Neuron (in vitro differentiated cells): ENCODE measurements around the gene SCGB2B2.
A peak's percentile ranks its signal among the peaks of the same experiment; 100 is the strongest.

Experiments used
- H2AFZ ChIP-seq: one replicate; pipeline ENCODE4 v1.6.1; 2013; ENCODE audit warnings: low read depth, mild to moderate bottlenecking, inconsistent platforms, low read length, moderate library complexity
- H3K27me3 ChIP-seq: one replicate; pipeline ENCODE4 v1.6.1; 2013; ENCODE audit warnings: low read length; ENCODE audit not compliant: insufficient read depth
- H3K36me3 ChIP-seq: one replicate; pipeline ENCODE4 v1.6.1; 2013; ENCODE audit warnings: low read length; ENCODE audit not compliant: insufficient read depth
- H3K4me1 ChIP-seq: one replicate; pipeline ENCODE4 v1.6.1; 2013; ENCODE audit warnings: low read length; ENCODE audit not compliant: insufficient read depth
- H3K4me3 ChIP-seq: 2 replicates; pipeline ENCODE4 v1.5.1; 2013; ENCODE audit warnings: mild to moderate bottlenecking, low read length, moderate library complexity
- H3K9me3 ChIP-seq: one replicate; pipeline ENCODE4 v1.6.1; 2013; ENCODE audit warnings: low read length

SCGB2B2 gene, protein sequence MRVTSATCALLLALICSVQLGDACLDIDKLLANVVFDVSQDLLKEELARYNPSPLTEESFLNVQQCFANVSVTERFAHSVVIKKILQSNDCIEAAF

GRCh38 chr19:34676697-34677385 is at the start of gene SCGB2B2:
TSS of gene SCGB2B2 (minus strand) at chr19:34677159. CDS start at chr19:34594563, 82,596 bp downstream.
- H2AFZ ChIP-seq = peak within 1 kb of the TSS; percentile 71

DNA sequence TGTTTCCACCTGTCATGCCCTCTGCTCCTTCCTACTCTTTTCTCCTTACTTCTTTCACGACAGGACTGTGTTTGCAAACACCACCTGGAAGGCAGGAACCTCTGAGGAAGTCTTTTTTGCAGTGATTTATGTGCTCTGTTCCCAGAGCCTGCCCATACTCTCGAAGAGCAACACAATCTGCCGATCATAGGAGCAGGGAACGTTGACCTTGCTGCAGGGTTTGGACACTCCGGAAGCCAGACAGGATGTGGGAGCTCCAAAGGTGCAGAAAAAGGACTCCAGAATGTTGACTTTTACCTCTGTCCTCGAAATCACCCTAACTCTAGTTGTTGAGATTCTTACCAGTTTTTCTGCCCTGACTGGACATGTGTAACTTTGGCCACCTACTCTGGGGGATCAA is 48.4 kb upstream of the SCGB2B2 start:
- H2AFZ ChIP-seq = no peak overlapping the region
- H3K36me3 ChIP-seq = no peaks in the 10 kb centered on the region
- no peaks in the 10 kb centered on the region for H3K4me1 ChIP-seq
- no peak overlapping the region for H3K4me3 ChIP-seq
- H3K9me3 ChIP-seq = peaks cover 2% of the 10 kb centered on the region
- H3K27me3 ChIP-seq = peaks cover 4% of the 10 kb centered on the region

More at GRCh38 chr19:34676697-34677385, at the start of gene SCGB2B2:
- Histone ChIP-seq H3K27me3 (no peaks in the 10 kb centered on the region), H3K9me3 (peaks cover 23% of the 10 kb centered on the region), H3K4me1 (peaks cover 13% of the 10 kb centered on the region), H3K36me3 (peaks cover 26% of the 10 kb centered on the region), H3K4me3 (peak within 1 kb of the TSS; percentile 70)

DNA sequence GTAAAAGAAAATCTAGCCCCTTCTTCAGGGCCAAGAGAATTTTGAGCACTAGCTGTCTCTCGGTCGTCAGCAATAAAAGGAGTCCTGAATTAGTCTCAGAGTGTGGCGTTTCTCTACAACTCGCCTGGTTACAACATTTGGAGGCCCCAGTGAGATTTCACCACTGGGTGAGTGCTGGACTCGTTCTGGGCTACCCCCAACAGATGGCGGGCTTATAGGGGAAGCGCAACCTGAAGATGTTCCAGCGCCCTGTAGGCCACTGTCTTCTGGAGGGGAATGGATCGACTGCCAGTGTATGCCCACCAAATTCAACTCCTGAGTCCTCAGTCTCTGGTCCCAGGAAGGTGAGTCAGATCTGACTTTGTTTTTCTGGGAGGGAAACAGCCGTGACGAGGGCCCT is 45.4 kb upstream of the SCGB2B2 start:
- Histone ChIP-seq H3K9me3 (no peaks in the 10 kb centered on the region), H3K27me3 (peaks cover 4% of the 10 kb centered on the region), H3K4me3 (no peak overlapping the region), H2AFZ (no peak overlapping the region), H3K36me3 (no peaks in the 10 kb centered on the region), H3K4me1 (no peaks in the 10 kb centered on the region)

- H2AFZ ChIP-seq = no peak overlapping the region
- H3K36me3 ChIP-seq = no peaks in the 10 kb centered on the region
- peaks cover 4% of the 10 kb centered on the region for H3K9me3 ChIP-seq
- H3K27me3 ChIP-seq = no peaks in the 10 kb centered on the region
- H3K4me1 ChIP-seq = no peaks in the 10 kb centered on the region
- H3K4me3 ChIP-seq = no peak overlapping the region
Measured at GRCh38 chr19:34715357-34715756, 38.4 kb upstream of the SCGB2B2 start.

DNA sequence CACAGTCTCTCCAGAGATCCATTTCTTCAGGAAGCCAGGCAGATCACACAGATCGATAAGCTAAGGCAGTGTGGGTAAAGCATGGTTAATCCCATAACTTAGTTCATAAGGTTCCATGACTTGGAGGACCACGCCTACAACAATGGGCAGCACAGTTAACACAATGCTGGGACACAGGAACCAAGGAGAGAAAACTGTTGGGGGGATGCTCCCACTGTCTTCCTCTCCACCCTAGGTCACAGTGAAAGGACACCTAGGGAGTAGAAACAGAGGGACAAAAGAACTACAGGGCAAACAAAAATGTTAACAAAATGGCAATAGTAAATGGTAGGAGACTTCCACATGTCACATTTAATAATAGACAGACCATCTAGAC is 36.3 kb upstream of the SCGB2B2 start:
- H3K27me3 ChIP-seq = no peaks in the 10 kb centered on the region
- no peak overlapping the region for H3K4me3 ChIP-seq
- H3K36me3 ChIP-seq = no peaks in the 10 kb centered on the region
- H2AFZ ChIP-seq = no peak overlapping the region
- H3K9me3 ChIP-seq = peaks cover 4% of the 10 kb centered on the region
- no peaks in the 10 kb centered on the region for H3K4me1 ChIP-seq

DNA sequence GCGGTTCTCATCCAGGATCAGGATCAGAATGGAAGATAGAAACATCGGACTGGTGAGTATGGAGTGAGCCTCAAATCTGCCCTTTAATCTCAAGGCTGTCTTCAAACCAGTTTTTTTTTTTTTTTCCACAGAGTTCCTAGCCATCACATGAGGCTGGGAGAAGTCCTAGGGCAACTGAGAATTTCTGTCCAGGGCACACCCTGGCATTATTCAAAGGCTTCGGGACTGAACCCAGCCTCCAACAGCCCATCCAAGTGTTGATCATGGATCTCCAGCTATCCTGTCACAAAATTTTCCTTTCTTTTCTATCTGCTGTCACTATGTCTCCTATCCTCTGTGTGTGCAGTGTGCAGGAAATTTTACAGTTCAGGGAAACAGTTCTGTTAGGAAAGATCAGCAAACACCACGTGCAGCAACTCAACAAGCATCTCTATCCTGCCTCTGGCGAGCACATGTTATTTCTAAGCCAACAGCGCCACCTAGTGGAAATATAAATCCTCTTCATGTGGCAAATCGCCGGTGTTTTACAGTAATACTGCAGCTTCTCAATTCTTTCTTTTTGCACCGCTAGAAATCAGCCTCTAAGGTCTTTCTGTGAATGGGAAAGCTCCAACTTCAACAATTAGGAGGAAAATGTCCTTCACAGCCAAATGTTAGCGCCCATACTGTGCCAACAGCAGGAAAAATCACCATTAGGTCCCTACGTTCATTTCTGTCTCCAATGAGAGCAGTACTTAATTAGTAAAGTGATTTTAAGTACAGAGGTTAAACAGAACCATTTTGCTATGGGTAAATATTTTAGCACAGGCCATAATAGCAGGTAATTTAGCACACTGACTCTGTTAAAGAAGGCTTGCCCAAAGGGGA is 35.7 kb upstream of the SCGB2B2 start:
- H3K36me3 ChIP-seq = no peaks in the 10 kb centered on the region
- no peak overlapping the region for H2AFZ ChIP-seq
- H3K4me1 ChIP-seq = no peaks in the 10 kb centered on the region
- no peak overlapping the region for H3K4me3 ChIP-seq
- H3K27me3 ChIP-seq = no peaks in the 10 kb centered on the region
- H3K9me3 ChIP-seq = peaks cover 4% of the 10 kb centered on the region

- no peaks in the 10 kb centered on the region for H3K36me3 ChIP-seq
- no peak overlapping the region for H3K4me3 ChIP-seq
- H3K27me3 ChIP-seq = no peaks in the 10 kb centered on the region
- H3K4me1 ChIP-seq = no peaks in the 10 kb centered on the region
- H3K9me3 ChIP-seq = peaks cover 4% of the 10 kb centered on the region
- no peak overlapping the region for H2AFZ ChIP-seq
Measured at GRCh38 chr19:34711890-34712289, 34.9 kb upstream of the SCGB2B2 start.

- H3K4me3 ChIP-seq = no peak overlapping the region
- no peaks in the 10 kb centered on the region for H3K4me1 ChIP-seq
- H3K27me3 ChIP-seq = no peaks in the 10 kb centered on the region
- H3K9me3 ChIP-seq = peaks cover 2% of the 10 kb centered on the region
- H3K36me3 ChIP-seq = no peaks in the 10 kb centered on the region
- H2AFZ ChIP-seq = no peak overlapping the region
Measured at GRCh38 chr19:34707661-34708060, 30.7 kb upstream of the SCGB2B2 start.

DNA sequence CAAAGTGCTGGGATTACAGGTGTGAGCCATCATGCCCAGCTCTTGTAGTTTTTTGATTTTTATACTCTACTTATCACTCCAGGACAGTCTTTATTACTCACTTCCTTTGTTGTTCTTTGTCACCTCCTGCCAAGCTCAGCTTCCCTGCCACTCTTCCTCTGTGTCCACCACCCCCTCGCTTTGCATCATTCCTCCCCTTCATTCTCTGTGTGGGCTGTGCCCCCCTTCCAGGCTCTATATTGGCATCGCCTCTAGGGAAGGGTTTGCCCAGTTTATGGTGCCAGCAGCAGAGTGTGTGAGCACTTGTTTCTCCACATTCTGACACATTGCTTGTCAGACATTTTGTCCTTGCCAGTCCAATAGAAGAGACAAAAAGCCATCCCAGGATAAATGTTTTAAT is 15.6 kb upstream of the SCGB2B2 start:
- no peaks in the 10 kb centered on the region for H3K27me3 ChIP-seq

GRCh38 chr19:34690372-34690771 is 13.4 kb upstream of the SCGB2B2 start:
- Histone ChIP-seq H3K4me3 (no peak overlapping the region), H3K36me3 (no peaks in the 10 kb centered on the region), H3K9me3 (peaks cover 3% of the 10 kb centered on the region)

More for the DNA sequence above, 15.6 kb upstream of the SCGB2B2 start:
- Histone ChIP-seq H3K4me1 (no peaks in the 10 kb centered on the region), H3K36me3 (no peaks in the 10 kb centered on the region), H3K9me3 (peaks cover 3% of the 10 kb centered on the region), H3K4me3 (no peak overlapping the region), H2AFZ (no peak overlapping the region)

GRCh38 chr19:34688592-34688991 is 11.6 kb upstream of the SCGB2B2 start:
- H3K4me3 ChIP-seq = no peak overlapping the region
- no peaks in the 10 kb centered on the region for H3K4me1 ChIP-seq
- no peaks in the 10 kb centered on the region for H3K27me3 ChIP-seq
- peaks cover 13% of the 10 kb centered on the region for H3K9me3 ChIP-seq
- no peak overlapping the region for H2AFZ ChIP-seq
- H3K36me3 ChIP-seq = peaks cover 15% of the 10 kb centered on the region

More at GRCh38 chr19:34690372-34690771, 13.4 kb upstream of the SCGB2B2 start:
- Histone ChIP-seq H3K27me3 (no peaks in the 10 kb centered on the region), H3K4me1 (no peaks in the 10 kb centered on the region), H2AFZ (no peak overlapping the region)

GRCh38 chr19:34687348-34687747 is 10.4 kb upstream of the SCGB2B2 start:
- no peak overlapping the region for H2AFZ ChIP-seq
- peaks cover 27% of the 10 kb centered on the region for H3K36me3 ChIP-seq
- no peaks in the 10 kb centered on the region for H3K27me3 ChIP-seq
- peaks cover 22% of the 10 kb centered on the region for H3K9me3 ChIP-seq
- H3K4me1 ChIP-seq = no peaks in the 10 kb centered on the region
- H3K4me3 ChIP-seq = no peak overlapping the region

GRCh38 chr19:34686455-34686854 is 9.5 kb upstream of the SCGB2B2 start:
- peaks cover 34% of the 10 kb centered on the region for H3K36me3 ChIP-seq
- H2AFZ ChIP-seq = no peak overlapping the region
- H3K9me3 ChIP-seq = peaks cover 23% of the 10 kb centered on the region
- H3K27me3 ChIP-seq = no peaks in the 10 kb centered on the region
- H3K4me3 ChIP-seq = no peak overlapping the region
- H3K4me1 ChIP-seq = no peaks in the 10 kb centered on the region
